HEK293T (cell line): ENCODE data around the gene ADGRL2.

Experiments
- CTCF ChIA-PET: fragments of 350-600 bp; formaldehyde crosslinking; extraction: SDS; loops from one replicate; lab custom pipeline; 2021; ENCODE audit warnings: antibody characterized with exemption, inconsistent platforms; lab: Yijun Ruan, JAX
- POLR2A ChIA-PET: fragments of 350-600 bp; formaldehyde crosslinking; extraction: SDS; loops from one replicate; lab custom pipeline; 2020; ENCODE audit warnings: antibody characterized with exemption, inconsistent platforms; lab: Yijun Ruan, JAX
- DNase-seq: peaks from one replicate; pipeline ENCODE4 v3.0.0; 2012; ENCODE audit warnings: mixed read lengths; ENCODE audit errors: extremely low spot score
- ARNT ChIP-seq: fragments of 450-650 bp; IDR thresholded peaks from 2 replicates; pipeline ENCODE4 v1.6.1; 2017; ENCODE audit warnings: mild to moderate bottlenecking
- BHLHE40 ChIP-seq: fragments of 450-650 bp; IDR thresholded peaks from 2 replicates; pipeline ENCODE4 v1.6.1; 2016; ENCODE audit warnings: mild to moderate bottlenecking, moderate library complexity, borderline replicate concordance
- CTBP1 ChIP-seq: fragments of 450-650 bp; IDR thresholded peaks from 2 replicates; pipeline ENCODE4 v1.6.1; 2016; ENCODE audit warnings: borderline replicate concordance
- ELF4 ChIP-seq: fragments of 450-650 bp; IDR thresholded peaks from 2 replicates; pipeline ENCODE4 v1.6.1; 2017; ENCODE audit warnings: antibody characterized with exemption
- FOXA1 ChIP-seq: fragments of 450-650 bp; IDR thresholded peaks from 2 replicates; pipeline ENCODE4 v1.6.1; 2016; ENCODE audit warnings: mild to moderate bottlenecking
- FOXK2 ChIP-seq: fragments of 450-650 bp; IDR thresholded peaks from 2 replicates; pipeline ENCODE4 v1.6.1; 2016; ENCODE audit warnings: mild to moderate bottlenecking
- FOXM1 ChIP-seq: fragments of 450-650 bp; IDR thresholded peaks from 2 replicates; pipeline ENCODE4 v1.6.1; 2017; ENCODE audit warnings: mild to moderate bottlenecking, borderline replicate concordance
- HDGF ChIP-seq: fragments of 450-650 bp; IDR thresholded peaks from 2 replicates; pipeline ENCODE4 v1.6.1; 2017; ENCODE audit warnings: antibody characterized with exemption, borderline replicate concordance
- L3MBTL2 ChIP-seq: fragments of 450-650 bp; conservative IDR thresholded peaks from 2 replicates; pipeline ENCODE4 v1.6.1; 2016; ENCODE audit warnings: mild to moderate bottlenecking
- LEF1 ChIP-seq: fragments of 450-650 bp; IDR thresholded peaks from 2 replicates; pipeline ENCODE4 v1.6.1; 2017; ENCODE audit warnings: mild to moderate bottlenecking, borderline replicate concordance
- NFRKB ChIP-seq: fragments of 450-650 bp; IDR thresholded peaks from 2 replicates; pipeline ENCODE4 v1.6.1; 2016; ENCODE audit warnings: mild to moderate bottlenecking, moderate library complexity
- PKNOX1 ChIP-seq: fragments of 450-650 bp; IDR thresholded peaks from 2 replicates; pipeline ENCODE4 v1.6.1; 2016
- SP1 ChIP-seq: fragments of 450-650 bp; IDR thresholded peaks from 2 replicates; pipeline ENCODE4 v1.6.1; 2017
- SUZ12 ChIP-seq: fragments of 450-650 bp; IDR thresholded peaks from 2 replicates; pipeline ENCODE4 v1.6.1; 2016; ENCODE audit warnings: mild to moderate bottlenecking
- TARDBP ChIP-seq: fragments of 450-650 bp; IDR thresholded peaks from 2 replicates; pipeline ENCODE4 v1.6.1; 2016
- ZNF384 ChIP-seq: fragments of 450-650 bp; IDR thresholded peaks from 2 replicates; pipeline ENCODE4 v1.6.1; 2016

The ADGRL2 gene

GRCh38 chr1:81800695-81801650 is at the start of gene ADGRL2:
Gene ADGRL2, plus strand, starts transcription at chr1:81800934. Its CDS starts 36,051 bp downstream, at chr1:81836985.
- ChIA-PET POLR2A (interaction anchor here (0.6 to 1.7 kb wide), 9 partner anchors 9 to 392 kb away, joined by 3 to 5 read pairs (median 4); no protein-coding TSS in a partner anchor), CTCF (interaction anchor here (0.5 to 0.6 kb wide), 2 partner anchors 181 to 1413 kb away, joined by 3 to 6 read pairs; no protein-coding TSS in a partner anchor)
- peak; percentile 73 for DNase-seq

GRCh38 chr1:81752840-81753239 is 47.9 kb upstream of the ADGRL2 start:
- DNase-seq = no peak
- TF ChIP-seq PKNOX1 (no peak), BHLHE40 (no peak), ZNF384 (no peak), HDGF (no peak), L3MBTL2 (no peak), NFRKB (no peak), SP1 (no peak), FOXK2 (no peak), TARDBP (no peak), CTBP1 (no peak), FOXA1 (no peak), LEF1 (no peak), SUZ12 (no peak), ELF4 (no peak), FOXM1 (no peak), ARNT (no peak)
- CTCF ChIA-PET = no interaction called here
- POLR2A ChIA-PET = no interaction called here

More at GRCh38 chr1:81800695-81801650, at the start of gene ADGRL2:
- TF ChIP-seq ARNT = peak; percentile 82
- TF ChIP-seq SP1 = no peak
- peak; percentile 79 for TF ChIP-seq CTBP1
- peak; percentile 90 for TF ChIP-seq PKNOX1
- TF ChIP-seq FOXM1 = peak; percentile 89
- no peak for TF ChIP-seq L3MBTL2
- no peak for TF ChIP-seq FOXK2

- POLR2A ChIA-PET = no interaction called here
- TF ChIP-seq CTBP1 (no peak), HDGF (no peak), PKNOX1 (no peak), L3MBTL2 (no peak), SUZ12 (no peak), FOXK2 (no peak), ZNF384 (no peak)
Measured at GRCh38 chr1:81754424-81754823, 46.3 kb upstream of the ADGRL2 start.

GRCh38 chr1:81756872-81757271 is 43.9 kb upstream of the ADGRL2 start:
- no peak for DNase-seq
- ChIA-PET CTCF (no interaction called here), POLR2A (no interaction called here)
- TF ChIP-seq ZNF384 = no peak
- no peak for TF ChIP-seq FOXM1
- no peak for TF ChIP-seq SUZ12
- TF ChIP-seq PKNOX1 = no peak
- TF ChIP-seq TARDBP = no peak
- no peak for TF ChIP-seq LEF1
- no peak for TF ChIP-seq BHLHE40
- no peak for TF ChIP-seq FOXK2
- no peak for TF ChIP-seq SP1
- no peak for TF ChIP-seq FOXA1
- no peak for TF ChIP-seq HDGF
- TF ChIP-seq ELF4 = no peak
- TF ChIP-seq NFRKB = no peak
- no peak for TF ChIP-seq CTBP1
- TF ChIP-seq L3MBTL2 = no peak
- TF ChIP-seq ARNT = no peak

More at GRCh38 chr1:81754424-81754823, 46.3 kb upstream of the ADGRL2 start:
- CTCF ChIA-PET = no interaction called here
- no peak for DNase-seq

GRCh38 chr1:81757398-81758020 is 43.2 kb upstream of the ADGRL2 start:
- ChIA-PET POLR2A (no interaction called here), CTCF (no interaction called here)
- DNase-seq = no peak
- TF ChIP-seq FOXM1 (no peak), ELF4 (no peak), SUZ12 (no peak), ZNF384 (no peak), SP1 (no peak), PKNOX1 (no peak), TARDBP (no peak), FOXK2 (no peak), ARNT (no peak)
